ENCODE data around the gene SLC38A9. TPM values are rescaled to one million over a fixed set of nuclear protein-coding genes. Genes with fewer than 3 reads are reported as not detected.
A peak's percentile ranks its signal among the peaks of the same experiment; 100 is the strongest.

SLC38A9 gene
- total RNA-seq, 1 donor from 2014 or later, result 7.0 TPM

DNA sequence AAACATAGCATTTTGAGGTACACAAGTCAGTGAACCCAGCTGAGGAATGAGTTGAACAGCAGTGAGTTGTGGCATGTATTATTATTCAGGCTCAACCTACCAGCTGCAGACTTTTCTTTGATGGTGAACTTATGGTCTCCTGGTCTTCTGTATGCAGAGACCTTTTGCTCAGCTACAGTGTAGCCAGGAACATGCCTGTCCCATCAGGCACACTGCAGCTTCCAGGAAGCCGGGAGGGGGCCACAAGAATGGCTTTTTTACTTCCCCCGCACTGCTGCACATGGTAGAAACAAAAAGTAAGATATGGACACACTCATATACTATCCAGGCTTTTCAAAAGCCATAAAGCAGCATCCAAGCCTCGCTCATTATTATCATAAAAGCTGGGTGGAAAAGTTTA, 112.0 kb downstream of the SLC38A9 start:
- H3K36me3 ChIP-seq, result no peaks in the 10 kb centered on the region
- peaks cover 81% of the 10 kb centered on the region for H3K4me1 ChIP-seq
- peak overlapping the region; percentile 59 for H3K4me3 ChIP-seq
- H3K27me3 ChIP-seq (ENCODE audit: low read depth), result no peaks in the 10 kb centered on the region
- H3K27ac ChIP-seq (replicated peaks), result peak overlapping the region; percentile 97
- intact Hi-C loops (cut with micrococcal nuclease), result loop anchor here (10.0 kb wide), 1 partner anchor 75 kb away; no protein-coding TSS in a partner anchor
- DNase-seq, result no peak
- H3K9me3 ChIP-seq (replicated peaks), result no peaks in the 10 kb centered on the region
- TF ChIP-seq CTCF (IDR thresholded peaks at IDR 0.05; ENCODE audit: borderline replicate concordance), result no peak

DNA sequence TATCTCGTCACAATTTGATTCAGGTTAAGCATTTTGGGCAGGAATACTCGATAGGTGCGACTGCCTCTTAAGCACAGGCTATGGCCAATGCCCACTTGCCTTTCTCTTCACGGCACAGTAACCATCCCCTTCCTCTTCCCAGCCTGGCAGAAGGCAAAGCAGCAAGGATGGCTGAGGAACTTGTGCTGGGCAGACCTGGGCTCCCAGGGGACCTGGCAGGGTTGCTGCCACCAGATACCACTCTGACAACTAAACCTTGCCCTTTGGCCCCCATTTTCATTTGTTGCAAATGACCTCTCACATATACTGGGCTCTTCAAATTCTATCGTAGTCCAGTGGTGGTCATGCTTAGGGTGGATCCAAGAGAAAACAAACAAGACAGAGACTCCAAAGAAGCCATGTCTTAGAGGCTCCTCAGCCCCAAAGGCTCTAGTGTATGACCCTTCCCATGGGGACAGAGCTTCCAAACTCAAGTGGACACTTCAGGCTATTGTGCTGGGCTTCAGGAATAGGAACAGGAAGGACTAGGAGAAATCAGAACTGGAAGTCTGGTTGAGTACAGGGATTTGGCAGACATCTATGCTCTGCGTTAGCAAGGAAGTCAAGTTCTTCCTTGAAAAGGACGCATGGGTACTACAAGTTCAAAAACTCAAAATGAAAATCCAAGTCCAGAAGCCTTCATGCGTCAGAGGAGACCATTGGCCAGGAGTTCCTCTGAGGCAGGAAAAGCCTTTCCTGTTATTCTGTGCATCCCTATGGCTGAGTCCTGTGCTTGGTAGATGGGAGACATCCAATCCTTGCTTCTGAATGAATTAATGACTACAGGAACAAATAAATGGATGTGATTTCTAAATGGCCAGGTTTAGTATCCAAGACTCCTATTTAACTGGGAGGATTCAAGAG, 112.7 kb downstream of the SLC38A9 start:
- DNase-seq, result no peak
- H3K4me1 ChIP-seq, result peaks cover 77% of the 10 kb centered on the region
- intact Hi-C loops (cut with micrococcal nuclease), result loop anchor here (10.0 kb wide), 1 partner anchor 75 kb away; no protein-coding TSS in a partner anchor

GRCh38 chr5:55597014-55597981, 114.8 kb downstream of the SLC38A9 start:
- no peaks in the 10 kb centered on the region for H3K27me3 ChIP-seq (ENCODE audit: low read depth)
- H3K36me3 ChIP-seq, result no peaks in the 10 kb centered on the region
- intact Hi-C loops (cut with micrococcal nuclease), result no loop called here
- TF ChIP-seq CTCF (IDR thresholded peaks at IDR 0.05; ENCODE audit: borderline replicate concordance), result no peak
- no peak overlapping the region for H3K4me3 ChIP-seq
- H3K4me1 ChIP-seq, result peaks cover 64% of the 10 kb centered on the region
- DNase-seq, result peak; percentile 55
- peak overlapping the region; percentile 97 for H3K27ac ChIP-seq (replicated peaks)
- no peaks in the 10 kb centered on the region for H3K9me3 ChIP-seq (replicated peaks)

More for the DNA sequence above, 112.7 kb downstream of the SLC38A9 start:
- H3K27ac ChIP-seq (replicated peaks), result peak overlapping the region; percentile 97
- TF ChIP-seq CTCF (IDR thresholded peaks at IDR 0.05; ENCODE audit: borderline replicate concordance), result no peak
- peak overlapping the region; percentile 59 for H3K4me3 ChIP-seq
- H3K27me3 ChIP-seq (ENCODE audit: low read depth), result no peaks in the 10 kb centered on the region
- no peaks in the 10 kb centered on the region for H3K9me3 ChIP-seq (replicated peaks)
- H3K36me3 ChIP-seq, result no peaks in the 10 kb centered on the region

GRCh38 chr5:55594671-55595070, 117.5 kb downstream of the SLC38A9 start:
- H3K4me3 ChIP-seq, result no peak overlapping the region
- DNase-seq, result no peak
- H3K27me3 ChIP-seq (ENCODE audit: low read depth), result no peaks in the 10 kb centered on the region
- TF ChIP-seq CTCF (IDR thresholded peaks at IDR 0.05; ENCODE audit: borderline replicate concordance), result no peak
- intact Hi-C loops (cut with micrococcal nuclease), result no loop called here
- H3K27ac ChIP-seq (replicated peaks), result peak overlapping the region; percentile 97
- H3K36me3 ChIP-seq, result no peaks in the 10 kb centered on the region
- peaks cover 55% of the 10 kb centered on the region for H3K4me1 ChIP-seq
- H3K9me3 ChIP-seq (replicated peaks), result no peaks in the 10 kb centered on the region

- no peak overlapping the region for H3K4me3 ChIP-seq
- no peak for TF ChIP-seq CTCF (IDR thresholded peaks at IDR 0.05; ENCODE audit: borderline replicate concordance)
- H3K27me3 ChIP-seq (ENCODE audit: low read depth), result no peaks in the 10 kb centered on the region
- intact Hi-C loops (cut with micrococcal nuclease), result no loop called here
- peaks cover 40% of the 10 kb centered on the region for H3K4me1 ChIP-seq
- DNase-seq, result no peak
- H3K27ac ChIP-seq (replicated peaks), result peak overlapping the region; percentile 97
- no peaks in the 10 kb centered on the region for H3K36me3 ChIP-seq
- no peaks in the 10 kb centered on the region for H3K9me3 ChIP-seq (replicated peaks)
Observed at GRCh38 chr5:55593115-55593472, 119.0 kb downstream of the SLC38A9 start.
